Colonic mucosa (tissue), 4 donors: ENCODE measurements around the gene TPST1. TPM values are rescaled to one million over a fixed set of nuclear protein-coding genes. Genes with fewer than 3 reads are reported as not detected.

Source experiments
- DNase-seq: peaks from one replicate; pipeline ENCODE4 v3.0.0-alpha.2; 2020
- H3K27ac ChIP-seq: fragments of 200-600 bp; one replicate; pipeline ENCODE4 v1.8.0; 2021
- H3K27me3 ChIP-seq: fragments of 200-600 bp; one replicate; pipeline ENCODE4 v1.8.0; 2021
- H3K36me3 ChIP-seq: fragments of 200-600 bp; one replicate; pipeline ENCODE4 v1.8.0; 2021
- H3K4me1 ChIP-seq: fragments of 200-600 bp; one replicate; pipeline ENCODE4 v1.8.0; 2021; ENCODE audit warnings: mild to moderate bottlenecking
- H3K4me3 ChIP-seq: fragments of 200-600 bp; one replicate; pipeline ENCODE4 v1.8.0; 2021
- H3K9ac ChIP-seq, 2 donors: one replicate each; pipeline ENCODE4 v1.7.0; 2013; ENCODE audit warnings: control low read depth in 2 of 2, low read depth in 2 of 2, low read length in 2 of 2
- H3K9me3 ChIP-seq: fragments of 200-600 bp; one replicate; pipeline ENCODE4 v1.8.0; 2021
- intact Hi-C: fragments of 100-400 bp; cut with DNase I; formaldehyde crosslinking; loops from one replicate; pipeline ENCODE4 v1.14.1; 2022
- total RNA-seq, 2 donors: library from RNA; stranded (reverse); fragmentation: NEBNext Ultra II Directional in 1 of 2; extraction: Animal tissue kit (Norgen Biotek cat#: 25700) in 1 of 2; gene quantifications; one replicate each; pipeline ENCODE4 v1.2.1, GENCODE V29; 2021
- TF ChIP-seq, protein P1 (sequence below): fragments of 200-600 bp; IDR thresholded peaks from one replicate; pipeline ENCODE4 v1.8.0; 2022; ENCODE audit warnings: antibody characterized with exemption, mild to moderate bottlenecking
- donor health status: healthy.
- donor health status: DM: no; HTN: no; CAD: no.
- donor health status: DM: no; HTN: no; CAD: no.

Gene TPST1
- total RNA-seq, 2 donors from 2014 or later: 3.6 to 6.1 TPM

DNA sequence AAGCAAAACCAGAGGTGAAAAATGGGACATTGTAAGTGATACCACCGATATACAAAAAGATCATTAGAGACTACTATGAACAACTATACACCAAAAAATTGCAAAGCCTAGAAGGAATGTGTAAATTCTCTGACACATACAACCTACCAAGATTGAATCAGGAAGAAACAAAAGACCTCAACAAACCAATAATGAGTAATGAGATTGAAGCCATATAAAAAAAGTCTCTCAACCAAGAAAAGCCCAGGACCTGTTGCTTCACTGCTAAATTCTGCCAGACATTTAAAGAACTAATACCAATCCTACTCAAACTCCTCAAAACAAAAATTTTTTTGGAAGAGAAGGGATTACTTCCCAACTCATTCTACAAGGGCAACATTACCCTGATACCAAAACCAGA is 134.0 kb downstream of the TPST1 start:
- DNase-seq: no peak
- H3K27ac ChIP-seq: no peak overlapping the region
- intact Hi-C loops: no loop called here
- no peaks in the 10 kb centered on the region for H3K36me3 ChIP-seq
- no peaks in the 10 kb centered on the region for H3K9me3 ChIP-seq
- H3K9ac ChIP-seq: no peak overlapping the region
- H3K27me3 ChIP-seq: no peaks in the 10 kb centered on the region
- H3K4me1 ChIP-seq: no peaks in the 10 kb centered on the region
- TF ChIP-seq, protein P1, sequence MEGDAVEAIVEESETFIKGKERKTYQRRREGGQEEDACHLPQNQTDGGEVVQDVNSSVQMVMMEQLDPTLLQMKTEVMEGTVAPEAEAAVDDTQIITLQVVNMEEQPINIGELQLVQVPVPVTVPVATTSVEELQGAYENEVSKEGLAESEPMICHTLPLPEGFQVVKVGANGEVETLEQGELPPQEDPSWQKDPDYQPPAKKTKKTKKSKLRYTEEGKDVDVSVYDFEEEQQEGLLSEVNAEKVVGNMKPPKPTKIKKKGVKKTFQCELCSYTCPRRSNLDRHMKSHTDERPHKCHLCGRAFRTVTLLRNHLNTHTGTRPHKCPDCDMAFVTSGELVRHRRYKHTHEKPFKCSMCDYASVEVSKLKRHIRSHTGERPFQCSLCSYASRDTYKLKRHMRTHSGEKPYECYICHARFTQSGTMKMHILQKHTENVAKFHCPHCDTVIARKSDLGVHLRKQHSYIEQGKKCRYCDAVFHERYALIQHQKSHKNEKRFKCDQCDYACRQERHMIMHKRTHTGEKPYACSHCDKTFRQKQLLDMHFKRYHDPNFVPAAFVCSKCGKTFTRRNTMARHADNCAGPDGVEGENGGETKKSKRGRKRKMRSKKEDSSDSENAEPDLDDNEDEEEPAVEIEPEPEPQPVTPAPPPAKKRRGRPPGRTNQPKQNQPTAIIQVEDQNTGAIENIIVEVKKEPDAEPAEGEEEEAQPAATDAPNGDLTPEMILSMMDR: no peak
- no peak overlapping the region for H3K4me3 ChIP-seq

DNA sequence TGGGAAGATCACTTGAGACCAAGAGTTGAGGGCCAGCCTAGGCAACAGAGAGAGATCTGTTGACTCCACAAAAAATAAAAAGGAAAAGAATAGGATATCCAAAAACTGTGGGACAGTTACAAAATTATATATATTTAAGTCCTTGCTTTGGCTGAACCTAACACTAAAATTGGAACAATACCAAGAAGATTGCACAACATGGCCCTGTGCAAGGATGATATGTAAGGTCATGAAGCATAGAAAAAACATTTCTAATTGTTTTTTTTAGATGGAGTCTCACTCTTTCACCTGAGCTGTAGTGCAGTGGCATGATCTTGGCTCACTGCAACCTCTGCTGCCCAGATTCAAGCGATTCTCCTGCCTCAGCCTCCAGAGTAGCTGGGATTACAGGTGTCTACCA is 139.0 kb downstream of the TPST1 start:
- H3K27me3 ChIP-seq: no peaks in the 10 kb centered on the region
- intact Hi-C loops: no loop called here
- H3K4me1 ChIP-seq: no peaks in the 10 kb centered on the region
- TF ChIP-seq, protein P1: no peak
- DNase-seq: no peak
- no peak overlapping the region for H3K27ac ChIP-seq
- no peak overlapping the region for H3K9ac ChIP-seq
- no peaks in the 10 kb centered on the region for H3K9me3 ChIP-seq
- no peak overlapping the region for H3K4me3 ChIP-seq
- no peaks in the 10 kb centered on the region for H3K36me3 ChIP-seq

DNA sequence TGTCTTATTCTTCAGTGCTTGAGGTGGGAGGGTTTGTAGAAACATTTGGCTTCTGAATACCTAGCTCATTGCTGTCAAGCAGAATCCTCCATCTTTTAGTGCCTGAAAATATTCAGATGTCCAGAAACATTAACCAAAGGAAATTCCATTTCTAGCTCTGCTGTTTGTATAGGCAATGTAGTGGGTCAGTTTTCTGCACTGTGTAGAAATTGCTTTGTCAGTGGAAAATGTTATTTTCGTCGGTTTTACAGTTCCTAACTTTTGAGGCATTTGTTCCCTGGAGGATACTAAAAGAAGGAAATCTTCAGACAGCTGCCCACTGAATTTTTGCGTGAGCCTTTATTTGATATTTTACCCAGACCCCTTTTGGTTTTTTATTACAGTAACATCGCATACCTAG is 143.4 kb downstream of the TPST1 start:
- Histone ChIP-seq H3K9me3 (no peaks in the 10 kb centered on the region), H3K36me3 (no peaks in the 10 kb centered on the region), H3K27ac (no peak overlapping the region), H3K4me1 (no peaks in the 10 kb centered on the region), H3K4me3 (no peak overlapping the region), H3K9ac (no peak overlapping the region), H3K27me3 (no peaks in the 10 kb centered on the region)
- no peak for DNase-seq
- intact Hi-C loops: no loop called here
- TF ChIP-seq, protein P1: no peak

DNA sequence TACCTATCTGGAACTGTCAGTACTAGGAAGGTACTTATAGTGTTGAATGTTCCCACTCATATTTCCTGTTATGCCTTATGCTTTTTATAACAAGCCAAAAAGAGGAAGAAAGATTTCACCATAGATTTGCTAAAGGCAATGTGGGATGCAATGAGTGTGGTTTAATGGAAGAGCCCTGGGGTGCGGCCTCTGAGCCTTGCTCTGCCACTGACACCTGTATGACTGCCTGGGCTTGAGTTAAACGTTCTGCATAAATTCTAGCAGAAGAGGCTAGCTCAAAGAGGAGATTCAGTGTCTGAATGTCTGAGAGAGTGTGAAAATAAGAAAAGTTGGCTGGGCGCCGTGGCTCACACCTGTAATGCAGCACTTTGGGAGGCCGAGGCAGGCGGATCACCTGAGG is 143.8 kb downstream of the TPST1 start:
- H3K9ac ChIP-seq: no peak overlapping the region
- H3K9me3 ChIP-seq: no peaks in the 10 kb centered on the region
- DNase-seq: no peak
- H3K4me3 ChIP-seq: no peak overlapping the region
- no peaks in the 10 kb centered on the region for H3K36me3 ChIP-seq
- TF ChIP-seq, protein P1: no peak
- no peaks in the 10 kb centered on the region for H3K27me3 ChIP-seq
- no peaks in the 10 kb centered on the region for H3K4me1 ChIP-seq
- H3K27ac ChIP-seq: no peak overlapping the region
- intact Hi-C loops: no loop called here

DNA sequence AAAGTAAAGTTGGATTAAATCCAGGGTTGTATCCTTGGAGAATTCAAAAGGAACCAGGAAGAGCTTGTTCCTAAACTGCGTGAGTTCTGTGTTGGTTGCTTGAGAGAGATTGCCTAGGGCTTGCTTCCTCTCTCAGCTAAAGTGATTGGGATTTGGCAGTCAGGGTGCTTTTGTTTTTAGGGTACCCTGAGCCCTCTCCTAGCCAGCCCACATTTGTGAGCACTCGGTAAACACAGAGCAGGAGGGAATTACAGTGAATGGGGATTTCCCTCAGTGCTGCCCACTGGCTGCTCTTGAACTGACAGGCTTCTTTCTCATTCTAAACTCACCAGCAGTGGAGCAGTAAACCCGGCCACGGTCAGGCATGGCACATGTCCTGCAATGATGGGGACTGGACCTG is 146.9 kb downstream of the TPST1 start:
- TF ChIP-seq, protein P1: no peak
- Histone ChIP-seq H3K4me3 (no peak overlapping the region), H3K27me3 (no peaks in the 10 kb centered on the region), H3K27ac (no peak overlapping the region), H3K9ac (peak overlapping the region in 1 of 2 donors; percentile 37), H3K36me3 (no peaks in the 10 kb centered on the region), H3K4me1 (peaks cover 8% of the 10 kb centered on the region), H3K9me3 (no peaks in the 10 kb centered on the region)
- DNase-seq: peak; percentile 24
- intact Hi-C loops: no loop called here

DNA sequence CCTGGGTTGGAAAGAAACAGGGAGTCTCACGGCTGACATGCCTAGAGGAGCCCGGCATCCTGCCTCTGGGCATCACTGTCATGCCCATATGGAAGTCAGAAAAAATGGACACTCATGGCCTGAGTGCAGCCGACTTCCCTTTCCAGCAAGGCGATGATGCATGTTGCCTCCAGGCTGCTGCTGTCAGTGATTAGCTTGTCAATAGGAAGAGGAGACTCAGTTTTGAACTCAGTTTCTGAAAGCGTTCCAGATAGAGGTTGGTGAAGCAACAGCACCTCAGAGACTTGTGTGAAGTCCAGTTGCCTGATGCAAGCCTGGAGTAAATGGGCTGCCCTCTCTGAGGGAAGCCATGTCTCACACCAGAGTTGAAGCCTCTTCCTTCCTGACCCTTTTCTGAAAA is 148.4 kb downstream of the TPST1 start:
- no peak for DNase-seq
- no peak overlapping the region for H3K4me3 ChIP-seq
- no peak overlapping the region for H3K27ac ChIP-seq
- H3K36me3 ChIP-seq: no peaks in the 10 kb centered on the region
- peaks cover 8% of the 10 kb centered on the region for H3K4me1 ChIP-seq
- intact Hi-C loops: no loop called here
- no peaks in the 10 kb centered on the region for H3K27me3 ChIP-seq
- TF ChIP-seq, protein P1: no peak
- H3K9me3 ChIP-seq: no peaks in the 10 kb centered on the region
- no peak overlapping the region for H3K9ac ChIP-seq
